Bronchial epithelial cell (primary cell): ENCODE results near the gene NHSL1. TPM values are rescaled to one million over a fixed set of nuclear protein-coding genes. Genes with fewer than 3 reads are reported as not detected.

ENCODE experiments used
- DNase-seq: peaks from one replicate; pipeline ENCODE4 v3.0.0-alpha.2; 2010; ENCODE audit warnings: low read depth
- FAIRE-seq: peaks from 2 replicates; lab custom pipeline; 2011; peaks lifted over from hg19 to GRCh38; lab: Jason Lieb, UNC
- H3K27me3 ChIP-seq: 2 replicates; pipeline ENCODE4 v1.5.1; 2011; ENCODE audit warnings: low read length; ENCODE audit not compliant: control insufficient read depth, insufficient read depth
- H3K36me3 ChIP-seq: 2 replicates; pipeline ENCODE4 v1.5.1; 2011; ENCODE audit warnings: low read length; ENCODE audit not compliant: control insufficient read depth, insufficient read depth
- H3K4me3 ChIP-seq: 2 replicates; pipeline ENCODE4 v1.5.1; 2011; ENCODE audit warnings: mild to moderate bottlenecking, low read depth, low read length, control low read depth
- CTCF ChIP-seq: IDR thresholded peaks from 2 replicates; pipeline ENCODE4 v1.5.1; 2011; ENCODE audit warnings: mild to moderate bottlenecking, moderate library complexity, low read length, control low read depth, inconsistent platforms; ENCODE audit not compliant: insufficient read depth, severe bottlenecking
- total RNA-seq: library from RNA; depleted of rRNA; stranded (reverse); fragments of >200 nt; gene quantifications from 2 replicates; pipeline ENCODE4 v1.2.1, GENCODE V29; 2014

The NHSL1 gene
- total RNA-seq, 1 donor from 2014 or later: 6.3 TPM

- no peak for TF ChIP-seq CTCF
- DNase-seq (no peak), FAIRE-seq (no peak)
- H3K4me3 ChIP-seq: no peak overlapping the region
- no peaks in the 10 kb centered on the region for H3K36me3 ChIP-seq
- no peaks in the 10 kb centered on the region for H3K27me3 ChIP-seq
These were observed 115.5 kb downstream of the NHSL1 start for GRCh38 chr6:138383776-138384175.

- DNase-seq (no peak), FAIRE-seq (no peak)
- Histone ChIP-seq H3K4me3 (no peak overlapping the region), H3K36me3 (no peaks in the 10 kb centered on the region), H3K27me3 (no peaks in the 10 kb centered on the region)
- no peak for TF ChIP-seq CTCF
These were observed 116.6 kb downstream of the NHSL1 start for GRCh38 chr6:138382498-138383265.

- Histone ChIP-seq H3K36me3 (no peaks in the 10 kb centered on the region), H3K4me3 (no peak overlapping the region), H3K27me3 (no peaks in the 10 kb centered on the region)
- TF ChIP-seq CTCF: no peak
- no peak for DNase-seq
- no peak for FAIRE-seq
These were observed 120.8 kb downstream of the NHSL1 start for GRCh38 chr6:138378463-138378862.

- no peak within 1 kb of the TSS for H3K4me3 ChIP-seq
- no peaks in the 10 kb centered on the region for H3K36me3 ChIP-seq
- TF ChIP-seq CTCF: no peak
- no peak for DNase-seq
- no peaks in the 10 kb centered on the region for H3K27me3 ChIP-seq
- FAIRE-seq: peak; percentile 13
These were observed 121.5 kb downstream of the NHSL1 start, which contains the start of gene SMIM28 for GRCh38 chr6:138377844-138378243. Gene SMIM28, plus strand, starts transcription at chr6:138377905. Its CDS starts 168 bp downstream, at chr6:138378073.

GRCh38 chr6:138377042-138377441, 122.3 kb downstream of the NHSL1 start:
- Histone ChIP-seq H3K4me3 (no peak overlapping the region), H3K36me3 (no peaks in the 10 kb centered on the region), H3K27me3 (no peaks in the 10 kb centered on the region)
- no peak for TF ChIP-seq CTCF
- DNase-seq (no peak), FAIRE-seq (no peak)
